HG02870 (cell line): ENCODE data around the gene ARHGAP24.
A peak's percentile ranks its signal among the peaks of the same experiment; 100 is the strongest.
"Not testable (repeated sequence)": the region's sequence is repeated elsewhere in the genome, so short reads cannot be mapped to it uniquely, and the experiment has no call there.

Experiments used
- ATAC-seq: cut with Tn5 transposase; IDR thresholded peaks from one replicate; pipeline ENCODE4 v1.9.1; 2021; ENCODE audit warnings: mild to moderate bottlenecking, moderate library complexity; ENCODE audit not compliant: unreplicated experiment

The ARHGAP24 gene

GRCh38 chr4:85939595-85939994 lies 464.6 kb downstream of the ARHGAP24 start:
- ATAC-seq, result no peak

DNA sequence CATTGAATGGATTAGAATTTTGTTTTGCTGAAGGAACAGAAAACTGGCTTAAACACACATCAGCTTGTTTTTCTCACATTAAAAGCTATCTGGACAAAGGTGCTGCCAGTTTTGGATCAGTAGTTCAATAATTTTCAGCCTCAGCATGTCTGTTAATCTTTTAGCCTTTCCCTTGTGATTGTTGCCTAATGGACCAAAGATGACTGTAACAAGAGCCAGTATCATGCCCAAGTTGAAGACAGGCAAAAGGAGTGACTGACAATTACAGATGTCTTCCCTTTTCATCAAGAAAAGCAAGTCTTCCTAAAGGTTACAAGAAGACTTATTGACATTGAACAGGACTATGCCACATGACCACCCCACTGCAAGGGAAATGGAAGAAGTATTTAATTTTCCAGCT lies 465.2 kb downstream of the ARHGAP24 start:
- no peak for ATAC-seq

GRCh38 chr4:85942107-85942506 lies 467.2 kb downstream of the ARHGAP24 start:
- no peak for ATAC-seq

DNA sequence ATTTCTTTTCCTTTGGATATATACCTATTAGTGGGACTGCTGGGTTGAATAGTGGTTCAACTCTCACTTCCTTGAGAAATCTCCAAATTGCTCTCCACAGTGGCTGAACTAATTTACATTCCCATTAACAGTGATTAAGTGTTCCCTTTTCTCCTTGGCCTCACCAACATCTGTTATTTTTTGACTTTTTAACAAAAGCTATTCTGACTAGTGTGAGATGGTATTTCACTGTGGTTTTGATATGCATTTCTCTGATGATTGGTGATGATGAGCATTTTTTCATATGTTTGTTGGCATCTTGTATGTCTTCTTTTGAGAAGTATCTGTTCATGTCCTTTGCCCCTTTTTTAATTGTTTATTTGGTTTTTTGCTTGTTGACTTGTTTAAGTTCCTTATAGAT lies 471.9 kb downstream of the ARHGAP24 start:
- no peak for ATAC-seq

DNA sequence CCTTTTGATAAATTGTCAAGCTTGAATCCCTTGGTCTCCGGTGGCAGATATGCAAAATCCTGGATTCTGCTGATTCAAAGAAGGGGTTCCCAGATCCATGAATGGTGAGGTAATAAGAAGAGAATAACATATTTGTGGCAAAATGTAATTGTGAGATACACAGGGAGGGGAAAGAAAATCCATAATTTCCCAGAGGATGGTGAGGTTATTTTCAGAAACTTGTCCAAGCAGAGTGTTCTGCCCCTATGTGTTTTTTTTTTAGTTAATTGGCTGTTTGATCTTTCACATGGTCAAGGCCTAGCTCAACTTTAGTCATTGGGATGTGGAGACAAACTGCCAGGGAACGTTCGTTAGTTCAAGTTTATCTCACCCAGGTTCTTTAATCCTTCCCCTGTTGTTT lies 476.1 kb downstream of the ARHGAP24 start:
- no peak for ATAC-seq

- no peak for ATAC-seq
Observed at GRCh38 chr4:85952528-85952927, 477.6 kb downstream of the ARHGAP24 start.

- ATAC-seq, result peak; percentile 78
Observed at GRCh38 chr4:85952972-85953650, 478.2 kb downstream of the ARHGAP24 start.

DNA sequence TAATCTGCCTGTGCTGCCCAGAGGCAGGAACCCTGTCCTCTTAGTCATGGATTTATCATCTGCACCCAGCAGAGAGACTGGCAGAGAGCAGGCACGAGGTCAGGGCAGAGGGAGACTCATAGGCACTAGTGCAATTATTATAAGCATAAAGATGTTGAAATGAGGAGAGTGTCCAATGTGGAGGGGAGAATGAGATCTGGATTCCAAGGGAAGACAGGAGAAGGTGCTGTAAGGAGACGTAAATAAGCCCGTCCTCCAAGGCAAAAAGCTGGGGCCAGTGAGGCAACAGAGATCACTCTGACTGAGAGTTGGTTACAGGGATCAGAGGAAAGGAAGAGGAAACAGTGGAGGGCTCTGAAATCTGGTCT lies 478.7 kb downstream of the ARHGAP24 start:
- no peak for ATAC-seq

DNA sequence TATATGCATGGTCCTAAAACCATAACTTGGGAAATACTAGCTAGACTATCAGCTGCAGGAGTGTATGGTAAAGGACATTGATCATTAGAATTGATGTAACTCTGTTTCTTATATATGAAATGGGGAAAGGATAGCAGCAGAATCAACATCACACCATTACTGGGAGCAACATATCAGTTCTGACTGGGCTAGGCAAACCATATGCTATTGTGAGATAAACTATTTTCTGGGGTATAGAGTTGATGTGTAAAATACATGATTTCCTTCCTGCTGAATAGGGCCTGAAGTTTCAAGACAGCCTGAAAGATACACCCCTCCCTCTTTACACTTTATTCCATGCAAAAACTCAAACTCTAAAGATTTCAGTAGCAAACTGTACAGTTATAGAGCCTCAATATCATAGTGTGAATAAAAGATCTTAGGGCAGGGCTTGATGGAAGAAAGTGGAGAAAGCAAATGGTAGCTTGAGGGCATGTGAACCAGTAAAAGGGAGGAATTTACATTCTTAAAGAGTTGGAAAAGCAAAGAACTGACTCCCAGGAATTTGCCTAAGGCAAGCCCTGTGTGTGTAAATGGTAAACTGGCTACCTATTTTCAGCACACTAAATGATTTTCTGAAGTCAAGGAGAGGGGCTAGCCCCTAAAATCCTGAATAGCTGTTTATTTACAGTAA lies 480.8 kb downstream of the ARHGAP24 start:
- no peak for ATAC-seq

GRCh38 chr4:85956293-85956945 lies 481.5 kb downstream of the ARHGAP24 start:
- ATAC-seq, result no peak

DNA sequence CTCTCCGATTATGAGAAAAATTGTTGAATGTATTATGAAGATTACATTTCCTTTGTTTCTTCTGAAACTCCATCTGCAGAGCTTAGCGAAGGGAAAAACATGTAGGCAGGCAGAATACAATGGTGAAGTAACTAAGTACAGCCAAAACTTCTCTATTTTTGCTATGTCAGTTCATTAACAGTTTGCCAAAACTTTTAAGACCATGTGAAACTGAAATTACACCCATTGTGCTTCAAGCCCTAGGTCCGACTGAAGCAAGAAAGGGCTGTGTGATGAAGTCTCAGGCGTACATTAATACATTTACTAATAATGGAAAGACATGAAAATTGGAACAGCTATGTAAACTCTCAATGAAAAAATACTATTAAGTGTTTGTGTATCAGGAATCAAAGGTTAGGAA lies 486.9 kb downstream of the ARHGAP24 start:
- ATAC-seq, result no peak

DNA sequence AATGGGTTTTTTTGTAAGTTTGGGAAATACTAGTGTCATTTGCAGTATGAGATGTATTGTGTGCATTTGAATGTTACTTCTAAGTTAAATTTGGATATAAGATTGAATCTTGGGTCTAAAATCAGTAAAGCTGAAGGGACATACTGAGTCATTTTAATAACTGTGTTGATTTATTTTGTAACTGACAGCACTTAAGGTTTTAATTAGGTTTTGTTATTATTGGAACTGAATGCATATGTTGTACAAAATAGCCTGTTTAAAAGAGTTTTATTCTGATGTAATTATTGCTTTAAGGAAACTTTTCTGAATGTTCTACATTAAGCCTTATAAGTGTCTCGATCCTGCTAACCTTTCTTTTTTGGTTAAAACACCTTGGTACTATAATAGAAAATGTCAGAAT lies 488.3 kb downstream of the ARHGAP24 start:
- no peak for ATAC-seq

GRCh38 chr4:85964298-85964697 lies 489.3 kb downstream of the ARHGAP24 start:
- no peak for ATAC-seq

- not testable (repeated sequence) for ATAC-seq
Observed at GRCh38 chr4:85965017-85965416, 490.1 kb downstream of the ARHGAP24 start.

DNA sequence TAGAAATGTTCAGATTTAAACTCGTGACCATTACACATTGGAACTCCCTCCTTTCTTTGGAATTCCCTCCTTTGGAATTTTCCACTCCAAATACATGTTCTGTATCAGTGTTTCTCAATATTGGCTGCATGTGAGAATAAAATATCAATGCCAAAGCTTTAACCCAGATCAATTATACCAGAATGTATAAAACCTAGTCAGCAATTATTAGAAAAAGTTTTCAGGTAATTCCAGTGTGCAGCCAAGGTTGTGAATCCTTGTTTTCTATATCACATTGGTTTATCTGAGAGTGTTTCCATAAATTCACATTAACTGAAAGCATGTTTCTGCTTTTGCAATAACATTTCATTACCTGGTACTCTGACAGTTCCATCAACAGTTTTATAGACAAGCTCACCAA lies 490.6 kb downstream of the ARHGAP24 start:
- ATAC-seq, result no peak

- ATAC-seq, result no peak
Observed at GRCh38 chr4:85966373-85966772, 491.4 kb downstream of the ARHGAP24 start.

DNA sequence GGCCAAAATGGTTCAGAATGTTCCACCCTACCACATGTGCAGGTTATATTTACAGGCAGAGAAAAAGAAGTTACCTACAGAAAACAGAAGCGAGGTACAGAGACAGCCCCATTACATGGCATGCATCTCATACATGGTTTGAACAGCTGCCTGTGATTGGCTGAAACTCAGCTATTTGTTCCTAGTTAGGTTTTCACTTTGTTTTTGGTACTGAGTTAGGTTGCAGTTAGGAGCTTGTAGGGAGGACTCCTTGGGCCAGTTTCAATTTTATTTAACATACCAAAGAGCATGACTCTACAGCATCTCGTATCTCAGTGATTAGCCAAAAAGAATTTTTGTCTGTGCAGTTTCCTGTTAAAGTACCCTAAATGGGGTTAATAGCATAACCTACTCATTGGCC lies 492.9 kb downstream of the ARHGAP24 start:
- peak; percentile 51 for ATAC-seq

DNA sequence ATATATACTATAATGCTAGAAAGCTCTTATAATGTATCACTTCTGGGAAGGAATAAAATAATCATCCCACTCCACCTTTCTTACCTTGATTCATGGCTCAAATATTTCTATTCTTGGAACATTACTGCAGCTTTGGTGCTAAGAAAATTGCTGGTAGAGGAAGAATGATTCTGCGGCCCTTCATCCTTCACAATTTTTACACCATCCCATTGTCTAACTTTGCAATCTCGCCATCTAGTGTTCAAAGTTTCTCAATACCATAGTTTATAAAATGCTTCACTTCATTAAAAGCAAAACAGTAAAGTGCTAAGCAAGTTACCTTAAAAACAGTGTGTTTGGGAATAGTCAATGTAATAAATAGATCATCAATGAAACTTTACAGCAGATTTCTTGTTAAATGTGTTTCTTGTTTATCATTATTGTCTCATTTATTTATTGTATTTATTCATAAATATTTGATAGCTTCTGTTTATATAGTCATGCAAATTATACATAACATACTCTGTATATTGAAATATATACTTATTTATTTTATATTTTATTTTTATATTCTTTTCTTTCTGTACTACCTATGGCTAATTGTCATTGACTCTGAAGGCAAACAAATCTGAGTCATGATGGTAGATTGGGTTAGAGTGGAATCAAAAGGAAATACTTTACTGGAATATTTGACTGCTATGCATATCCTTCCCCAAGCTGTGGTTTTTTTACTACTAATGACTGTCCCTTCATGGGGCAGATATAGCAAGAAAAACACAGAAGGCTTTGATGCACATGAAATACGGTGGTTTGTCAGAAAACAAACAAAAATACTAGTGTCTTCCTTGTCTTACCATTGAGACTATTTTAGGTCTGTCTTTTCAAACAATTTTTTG lies 494.2 kb downstream of the ARHGAP24 start:
- peak; percentile 57 for ATAC-seq

DNA sequence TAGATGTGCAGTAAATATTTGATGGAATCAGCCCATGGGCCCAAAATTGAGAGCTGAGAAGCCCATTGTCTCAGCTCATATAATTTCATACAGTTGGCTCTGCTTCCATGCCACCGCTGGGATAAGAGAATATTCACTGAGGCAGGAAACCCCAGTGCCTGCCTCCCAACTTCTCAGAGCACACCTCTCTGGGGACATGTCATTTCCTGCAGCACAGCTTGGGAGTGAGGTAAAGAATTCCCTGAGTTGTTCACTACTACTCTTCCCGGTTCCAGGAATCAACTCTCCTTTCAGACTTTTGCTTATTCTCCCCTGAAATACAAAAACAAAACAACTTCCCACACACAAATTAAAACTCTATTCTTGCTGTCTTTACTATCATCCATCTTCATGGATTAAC lies 495.6 kb downstream of the ARHGAP24 start:
- ATAC-seq, result no peak

DNA sequence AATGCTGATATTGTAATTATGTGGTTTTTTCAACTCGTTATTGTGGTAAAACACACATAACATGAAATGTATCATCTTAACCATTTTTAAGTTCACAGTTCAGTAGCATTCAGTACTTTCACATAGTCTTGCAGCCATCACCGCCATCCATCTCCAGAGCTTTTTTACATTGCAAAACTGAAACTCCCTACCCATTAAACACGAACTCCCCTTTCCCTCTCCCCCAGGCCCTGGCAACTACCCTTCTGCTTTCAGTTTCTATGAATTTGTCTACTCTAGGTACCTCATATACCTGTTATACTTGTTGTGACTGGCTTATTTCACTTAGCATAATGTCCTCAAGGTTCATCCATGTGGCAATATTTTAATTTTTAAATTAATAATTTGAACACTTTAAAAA lies 504.3 kb downstream of the ARHGAP24 start:
- peak; percentile 97 for ATAC-seq

- ATAC-seq, result no peak
Observed at GRCh38 chr4:85986266-85986665, 511.3 kb downstream of the ARHGAP24 start.
